PC-9 (cell line): Measurements from ENCODE around the gene CDIPT.

ENCODE experiments used
- CTCF ChIP-seq: fragments of 200-600 bp; sonication (generic); conservative IDR thresholded peaks from 2 replicates; pipeline ENCODE4 v1.6.1; 2017; ENCODE audit warnings: mixed run types, antibody characterized with exemption, mild to moderate bottlenecking, moderate library complexity
- EZH2 ChIP-seq: fragments of 200-600 bp; sonication (generic); IDR thresholded peaks from 2 replicates; pipeline ENCODE4 v1.8.0; 2017; ENCODE audit warnings: antibody characterized with exemption, low read depth

GRCh38 chr16:29907973-29908372 is 44.9 kb upstream of the CDIPT start:
- TF ChIP-seq CTCF, result no peak
- no peak for TF ChIP-seq EZH2
